ENCODE results near the gene SERPINA5. TPM values are rescaled to one million over a fixed set of nuclear protein-coding genes. Genes with fewer than 3 reads are reported as not detected.
A peak's percentile ranks its signal among the peaks of the same experiment; 100 is the strongest.

The SERPINA5 gene
- total RNA-seq, 4 donors from 2014 or later, result 0.32 to 37.6 (median 1.5) TPM; not detected in 1

DNA sequence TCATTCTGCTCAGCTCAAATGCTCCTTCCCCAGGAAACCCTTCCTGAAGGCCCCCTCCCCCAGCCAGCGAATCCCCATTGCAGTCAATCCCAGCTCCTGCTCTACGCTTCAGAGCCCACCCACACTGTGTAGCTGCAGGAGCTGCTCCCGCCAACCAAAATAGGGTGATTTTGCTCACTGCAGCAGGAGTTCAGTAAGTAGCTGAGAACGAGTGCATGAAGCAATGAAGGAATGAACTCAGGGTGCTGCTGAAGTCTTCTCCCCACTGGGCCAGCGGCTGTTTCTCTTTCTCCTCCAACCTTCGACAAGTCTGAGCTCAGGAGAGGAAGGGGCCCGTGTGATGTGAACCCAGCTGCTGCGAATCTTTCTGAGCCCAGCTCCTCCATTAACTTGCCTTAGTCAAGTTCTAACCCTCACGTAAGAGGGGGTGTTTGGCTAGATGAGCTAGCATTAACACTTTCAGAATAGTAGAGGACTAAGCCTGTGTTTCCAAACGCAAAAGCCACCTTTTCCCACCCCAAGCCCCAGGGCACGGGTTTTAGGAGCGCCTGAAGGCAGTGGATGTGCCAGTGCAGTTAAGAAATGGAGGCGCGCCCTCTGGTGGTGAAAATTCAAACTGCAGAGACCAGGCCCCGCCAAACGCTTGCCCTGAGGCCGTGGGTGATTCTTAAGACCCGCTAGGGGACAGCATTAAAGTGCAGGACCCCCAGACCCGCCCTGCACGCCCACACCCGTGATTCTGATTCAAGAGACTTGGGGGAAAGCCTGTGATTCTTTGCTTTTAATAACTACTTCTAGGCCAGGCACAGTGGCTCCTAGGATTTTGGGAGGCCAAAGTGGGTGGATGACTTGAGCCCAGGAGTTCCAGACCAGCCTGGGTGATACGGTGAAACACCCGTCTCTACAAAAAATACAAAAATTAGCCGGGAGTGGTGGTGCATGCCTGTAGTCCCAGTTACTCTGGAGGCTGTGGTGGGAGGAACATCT lies 31.9 kb upstream of the SERPINA5 start:
- TF ChIP-seq CTCF (IDR thresholded peaks at IDR 0.05), result peak; percentile 68 to 94 (median 84)
- no peak for TF ChIP-seq EP300 (IDR thresholded peaks at IDR 0.05; ENCODE audit: low read depth)
- peak; percentile 43 for DNase-seq
- no peaks in the 10 kb centered on the region for H3K36me3 ChIP-seq
- peaks cover 0 to 4% of the 10 kb centered on the region in 2 donors for H3K9me3 ChIP-seq
- intact Hi-C loops (cut with DNase I; ENCODE audit: low total_unique reads), result no loop called here
- no peak overlapping the region for H3K4me3 ChIP-seq
- no peak overlapping the region for H3K27ac ChIP-seq
- no peaks in the 10 kb centered on the region for H3K4me1 ChIP-seq
- 27 to 56% methylated on average over 6 to 24 of the region's 24 CpGs for WGBS, 2 donors (ENCODE audit: low coverage in 1 of 2)
- in situ Hi-C loops (cut with MboI; ENCODE audit: low pct_ligation_motif_present in 1 of 4, low pct_unique_long_range_greater_than_20kb in 1 of 4, low sequenced_read_pairs in 3 of 4), result no loop called here
- no peaks in the 10 kb centered on the region for H3K27me3 ChIP-seq

GRCh38 chr14:94550041-94550440 lies 31.2 kb upstream of the SERPINA5 start:
- intact Hi-C loops (cut with DNase I; ENCODE audit: low total_unique reads) (no loop called here), in situ Hi-C loops (cut with MboI; ENCODE audit: low pct_ligation_motif_present in 1 of 4, low pct_unique_long_range_greater_than_20kb in 1 of 4, low sequenced_read_pairs in 3 of 4) (no loop called here)
- Histone ChIP-seq H3K27me3 (no peaks in the 10 kb centered on the region), H3K9me3 (peaks cover 0 to 8% of the 10 kb centered on the region in 2 donors), H3K4me1 (no peaks in the 10 kb centered on the region), H3K36me3 (no peaks in the 10 kb centered on the region), H3K4me3 (no peak overlapping the region), H3K27ac (no peak overlapping the region)
- TF ChIP-seq POLR2A (IDR thresholded peaks at IDR 0.05) (no peak), POLR2AphosphoS5 (IDR thresholded peaks at IDR 0.05) (no peak), CTCF (IDR thresholded peaks at IDR 0.05) (no peak), EP300 (IDR thresholded peaks at IDR 0.05; ENCODE audit: low read depth) (no peak)
- WGBS, 2 donors (ENCODE audit: low coverage in 1 of 2), result 77 to 100% methylated on average over 1 to 8 of the region's 8 CpGs
- no peak for DNase-seq

GRCh38 chr14:94555991-94556390 lies 25.2 kb upstream of the SERPINA5 start:
- Histone ChIP-seq H3K27ac (no peak overlapping the region), H3K4me3 (no peak overlapping the region), H3K27me3 (no peaks in the 10 kb centered on the region), H3K36me3 (no peaks in the 10 kb centered on the region), H3K4me1 (no peaks in the 10 kb centered on the region), H3K9me3 (peaks cover 0 to 5% of the 10 kb centered on the region in 2 donors)
- TF ChIP-seq CTCF (IDR thresholded peaks at IDR 0.05) (no peak), EP300 (IDR thresholded peaks at IDR 0.05; ENCODE audit: low read depth) (no peak), POLR2AphosphoS5 (IDR thresholded peaks at IDR 0.05) (no peak), POLR2A (IDR thresholded peaks at IDR 0.05) (no peak)
- DNase-seq, result no peak
- 92% methylated on average over 9 of the region's 9 CpGs; no CpG with 5 or more reads in 1 of the 2 donors for WGBS, 2 donors (ENCODE audit: low coverage in 1 of 2)
- in situ Hi-C loops (cut with MboI; ENCODE audit: low pct_ligation_motif_present in 1 of 4, low pct_unique_long_range_greater_than_20kb in 1 of 4, low sequenced_read_pairs in 3 of 4) (no loop called here), intact Hi-C loops (cut with DNase I; ENCODE audit: low total_unique reads) (no loop called here)

DNA sequence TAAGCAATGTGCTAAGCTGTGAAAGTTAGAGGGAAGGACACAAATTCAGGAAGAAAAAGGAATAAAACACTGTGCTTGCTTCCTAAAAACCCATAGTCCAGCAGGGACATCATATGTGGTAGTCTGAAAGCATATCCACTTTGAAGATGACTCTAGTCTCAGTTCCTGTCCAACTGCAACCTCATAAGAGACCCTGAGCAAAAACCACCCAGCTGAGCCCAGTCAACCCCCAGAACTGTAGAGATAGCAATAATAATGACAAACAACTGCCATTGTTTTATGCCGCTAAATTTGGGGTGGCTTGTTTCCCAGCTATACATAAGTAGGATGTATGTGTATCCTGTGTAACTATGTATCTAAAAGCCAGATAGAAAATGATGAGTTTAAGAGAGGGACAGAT lies 23.9 kb upstream of the SERPINA5 start:
- WGBS, 2 donors (ENCODE audit: low coverage in 1 of 2), result 96% methylated on average over 1 of the region's 1 CpG; no CpG with 5 or more reads in 1 of the 2 donors
- TF ChIP-seq EP300 (IDR thresholded peaks at IDR 0.05; ENCODE audit: low read depth), result no peak
- TF ChIP-seq POLR2AphosphoS5 (IDR thresholded peaks at IDR 0.05), result no peak
- Histone ChIP-seq H3K27ac (no peak overlapping the region), H3K36me3 (no peaks in the 10 kb centered on the region), H3K4me3 (no peak overlapping the region), H3K27me3 (no peaks in the 10 kb centered on the region), H3K9me3 (peaks cover 0 to 5% of the 10 kb centered on the region in 2 donors), H3K4me1 (no peaks in the 10 kb centered on the region)
- intact Hi-C loops (cut with DNase I; ENCODE audit: low total_unique reads) (no loop called here), in situ Hi-C loops (cut with MboI; ENCODE audit: low pct_ligation_motif_present in 1 of 4, low pct_unique_long_range_greater_than_20kb in 1 of 4, low sequenced_read_pairs in 3 of 4) (no loop called here)
- DNase-seq, result no peak
